Femur (tissue), 1 donor: Measurements from ENCODE around the gene DGKQ.

Experiments used
- DNase-seq: peaks from one replicate; pipeline ENCODE4 v3.0.0-alpha.2; 2017

The DGKQ gene

GRCh38 chr4:960636-961350, 12.6 kb downstream of the DGKQ start:
- DNase-seq: no peak

GRCh38 chr4:960140-960635, 13.2 kb downstream of the DGKQ start:
- no peak for DNase-seq

GRCh38 chr4:959338-960139, 13.8 kb downstream of the DGKQ start:
- no peak for DNase-seq

- DNase-seq: no peak
Observed at GRCh38 chr4:958696-959337, 14.6 kb downstream of the DGKQ start.

- DNase-seq: no peak
Observed at GRCh38 chr4:958314-958665, 15.1 kb downstream of the DGKQ start.

- DNase-seq: no peak
Observed at GRCh38 chr4:957581-958313, 15.6 kb downstream of the DGKQ start.

GRCh38 chr4:957231-957580, 16.2 kb downstream of the DGKQ start:
- DNase-seq: no peak

GRCh38 chr4:956531-957230, 16.7 kb downstream of the DGKQ start:
- no peak for DNase-seq

- DNase-seq: no peak
Observed at GRCh38 chr4:955931-956381, 17.4 kb downstream of the DGKQ start.

GRCh38 chr4:955161-955921, 18.0 kb downstream of the DGKQ start:
- no peak for DNase-seq

GRCh38 chr4:954211-955020, 19.0 kb downstream of the DGKQ start:
- no peak for DNase-seq

- DNase-seq: no peak
Observed at GRCh38 chr4:953574-953915, 19.8 kb downstream of the DGKQ start.

- no peak for DNase-seq
Observed at GRCh38 chr4:952881-953573, 20.3 kb downstream of the DGKQ start.

GRCh38 chr4:951594-952468, 21.5 kb downstream of the DGKQ start:
- DNase-seq: no peak

- DNase-seq: no peak
Observed at GRCh38 chr4:951186-951585, 22.2 kb downstream of the DGKQ start.

- no peak for DNase-seq
Observed at GRCh38 chr4:950136-951020, 23.0 kb downstream of the DGKQ start.

GRCh38 chr4:949656-950055, 23.7 kb downstream of the DGKQ start:
- no peak for DNase-seq

- no peak for DNase-seq
Observed at GRCh38 chr4:948936-949300, 24.5 kb downstream of the DGKQ start.
